Measurements from ENCODE around the gene PHLDB2. TPM values are rescaled to one million over a fixed set of nuclear protein-coding genes. Genes with fewer than 3 reads are reported as not detected.

PHLDB2 gene
- total RNA-seq, 1 donor from 2014 or later = 2.5 TPM

- POLR2A ChIA-PET = no interaction called here
- no peak overlapping the region for H3K27ac Mint-ChIP-seq
- H3K9me3 Mint-ChIP-seq = no peaks in the 10 kb centered on the region
- ATAC-seq (ENCODE audit: low read depth) (no peak), DNase-seq (no peak)
- no peaks in the 10 kb centered on the region for H3K4me1 Mint-ChIP-seq
- H3K36me3 Mint-ChIP-seq (ENCODE audit: low read depth) = no peaks in the 10 kb centered on the region
- H3K4me3 Mint-ChIP-seq = no peak overlapping the region
- intact Hi-C loops (cut with micrococcal nuclease) = no loop called here
- H3K27me3 Mint-ChIP-seq = no peaks in the 10 kb centered on the region
- no peak for TF ChIP-seq CTCF (IDR thresholded peaks at IDR 0.05)
- CTCF ChIA-PET = no interaction called here
Observed at GRCh38 chr3:111904376-111905241, 45.5 kb downstream of the PHLDB2 start.

GRCh38 chr3:111906656-111907055, 47.6 kb downstream of the PHLDB2 start:
- POLR2A ChIA-PET = no interaction called here
- no peak for ATAC-seq (ENCODE audit: low read depth)
- H3K4me3 Mint-ChIP-seq = no peak overlapping the region
- no peak overlapping the region for H3K27ac Mint-ChIP-seq
- DNase-seq = no peak
- CTCF ChIA-PET = no interaction called here
- no peak for TF ChIP-seq CTCF (IDR thresholded peaks at IDR 0.05)
- intact Hi-C loops (cut with micrococcal nuclease) = no loop called here
- H3K27me3 Mint-ChIP-seq = no peaks in the 10 kb centered on the region
- H3K9me3 Mint-ChIP-seq = no peaks in the 10 kb centered on the region
- H3K36me3 Mint-ChIP-seq (ENCODE audit: low read depth) = no peaks in the 10 kb centered on the region
- H3K4me1 Mint-ChIP-seq = no peaks in the 10 kb centered on the region

GRCh38 chr3:111907151-111907550, 48.1 kb downstream of the PHLDB2 start:
- no peaks in the 10 kb centered on the region for H3K36me3 Mint-ChIP-seq (ENCODE audit: low read depth)
- DNase-seq = no peak
- no peak for ATAC-seq (ENCODE audit: low read depth)
- no peak overlapping the region for H3K27ac Mint-ChIP-seq
- POLR2A ChIA-PET = no interaction called here
- no peaks in the 10 kb centered on the region for H3K4me1 Mint-ChIP-seq
- H3K27me3 Mint-ChIP-seq = no peaks in the 10 kb centered on the region
- intact Hi-C loops (cut with micrococcal nuclease) = no loop called here
- H3K4me3 Mint-ChIP-seq = no peak overlapping the region
- no peaks in the 10 kb centered on the region for H3K9me3 Mint-ChIP-seq
- CTCF ChIA-PET = no interaction called here
- TF ChIP-seq CTCF (IDR thresholded peaks at IDR 0.05) = no peak

- no peak overlapping the region for H3K4me3 Mint-ChIP-seq
- intact Hi-C loops (cut with micrococcal nuclease) = no loop called here
- peaks cover 3% of the 10 kb centered on the region for H3K36me3 Mint-ChIP-seq (ENCODE audit: low read depth)
- POLR2A ChIA-PET = no interaction called here
- no peak overlapping the region for H3K27ac Mint-ChIP-seq
- no peaks in the 10 kb centered on the region for H3K27me3 Mint-ChIP-seq
- DNase-seq (no peak), ATAC-seq (ENCODE audit: low read depth) (no peak)
- CTCF ChIA-PET = no interaction called here
- no peak for TF ChIP-seq CTCF (IDR thresholded peaks at IDR 0.05)
- no peaks in the 10 kb centered on the region for H3K4me1 Mint-ChIP-seq
- no peaks in the 10 kb centered on the region for H3K9me3 Mint-ChIP-seq
Observed at GRCh38 chr3:111910806-111911205, 51.7 kb downstream of the PHLDB2 start.

- DNase-seq = no peak
- no peak for TF ChIP-seq CTCF (IDR thresholded peaks at IDR 0.05)
- CTCF ChIA-PET = no interaction called here
- H3K27ac Mint-ChIP-seq = no peak overlapping the region
- ATAC-seq (ENCODE audit: low read depth) = no peak
- POLR2A ChIA-PET = no interaction called here
- H3K4me3 Mint-ChIP-seq = no peak overlapping the region
- peaks cover 7% of the 10 kb centered on the region for H3K36me3 Mint-ChIP-seq (ENCODE audit: low read depth)
- no peaks in the 10 kb centered on the region for H3K9me3 Mint-ChIP-seq
- no peaks in the 10 kb centered on the region for H3K4me1 Mint-ChIP-seq
- intact Hi-C loops (cut with micrococcal nuclease) = no loop called here
- H3K27me3 Mint-ChIP-seq = no peaks in the 10 kb centered on the region
Observed at GRCh38 chr3:111911446-111911845, 52.4 kb downstream of the PHLDB2 start.
